KG1 (cell line): Measurements from ENCODE around the gene AFAP1.

ENCODE experiments used
- DNase-seq: peaks from one replicate; lab custom pipeline; 2025; lab: John Stamatoyannopoulos, UW

The AFAP1 gene

GRCh38 chr4:7767966-7768365 is 171.7 kb downstream of the AFAP1 start:
- DNase-seq = no peak

GRCh38 chr4:7767526-7767925 is 172.1 kb downstream of the AFAP1 start:
- DNase-seq = no peak

- DNase-seq = no peak
Observed at GRCh38 chr4:7766661-7767345, 172.9 kb downstream of the AFAP1 start.

GRCh38 chr4:7766086-7766485 is 173.6 kb downstream of the AFAP1 start:
- no peak for DNase-seq

GRCh38 chr4:7765666-7766065 is 174.0 kb downstream of the AFAP1 start:
- no peak for DNase-seq

- DNase-seq = no peak
Observed at GRCh38 chr4:7764466-7764865, 175.2 kb downstream of the AFAP1 start.

GRCh38 chr4:7763788-7764187 is 175.9 kb downstream of the AFAP1 start:
- no peak for DNase-seq

GRCh38 chr4:7763106-7763505 is 176.6 kb downstream of the AFAP1 start:
- DNase-seq = no peak

GRCh38 chr4:7762376-7763030 is 177.2 kb downstream of the AFAP1 start:
- no peak for DNase-seq

- DNase-seq = no peak
Observed at GRCh38 chr4:7761720-7762119, 177.9 kb downstream of the AFAP1 start.

GRCh38 chr4:7761312-7761711 is 178.3 kb downstream of the AFAP1 start:
- DNase-seq = no peak

- no peak for DNase-seq
Observed at GRCh38 chr4:7760706-7761105, 179.0 kb downstream of the AFAP1 start.

GRCh38 chr4:7760228-7760627 is 179.4 kb downstream of the AFAP1 start:
- no peak for DNase-seq

- no peak for DNase-seq
Observed at GRCh38 chr4:7759635-7760034, 180.0 kb downstream of the AFAP1 start.

- DNase-seq = no peak
Observed at GRCh38 chr4:7759216-7759615, 180.4 kb downstream of the AFAP1 start.

GRCh38 chr4:7758476-7758875 is 181.2 kb downstream of the AFAP1 start:
- DNase-seq = no peak

GRCh38 chr4:7757501-7758471 is 181.9 kb downstream of the AFAP1 start:
- no peak for DNase-seq

- no peak for DNase-seq
Observed at GRCh38 chr4:7756561-7757355, 182.9 kb downstream of the AFAP1 start.

GRCh38 chr4:7756071-7756470 is 183.6 kb downstream of the AFAP1 start:
- DNase-seq = no peak

- DNase-seq = no peak
Observed at GRCh38 chr4:7755561-7755960, 184.1 kb downstream of the AFAP1 start.

GRCh38 chr4:7754565-7755262 is 184.9 kb downstream of the AFAP1 start:
- DNase-seq = no peak
